Lung (tissue), 12 donors: ENCODE measurements around the gene TAOK2. TPM values are rescaled to one million over a fixed set of nuclear protein-coding genes. Genes with fewer than 3 reads are reported as not detected.

ENCODE experiments used
- ATAC-seq: fragments of 200-7000 bp; cut with Tn5 transposase; one replicate; pipeline ENCODE4 v1.9.1; 2020; ENCODE audit warnings: moderate number of reproducible peaks; ENCODE audit not compliant: insufficient read depth, low FRiP score
- DNase-seq, 3 donors: peaks; one replicate each; pipeline ENCODE4 v3.0.0-alpha.2; 2013 to 2017
- H3K27ac ChIP-seq, 2 donors: one replicate each; pipeline ENCODE4 v1.5.1; 2013; ENCODE audit warnings: mild to moderate bottlenecking in 2 of 2, moderate library complexity in 2 of 2, control low read depth in 1 of 2, inconsistent platforms in 1 of 2, low read depth in 1 of 2, low read length in 1 of 2
- H3K27me3 ChIP-seq, 3 donors: one replicate each; pipeline ENCODE4 v1.5.1; 2013; ENCODE audit warnings: low read length in 2 of 3; ENCODE audit not compliant: control insufficient read depth in 3 of 3, insufficient read depth in 3 of 3
- H3K36me3 ChIP-seq, 4 donors: one replicate each; pipeline ENCODE4 v1.5.1; 2013; ENCODE audit warnings: low read length in 4 of 4, mild to moderate bottlenecking in 1 of 4, moderate library complexity in 1 of 4; ENCODE audit not compliant: control insufficient read depth in 4 of 4, insufficient read depth in 4 of 4
- H3K4me1 ChIP-seq, 5 donors: one replicate each; pipeline ENCODE4 v1.5.1; 2013; ENCODE audit warnings: low read length in 5 of 5, mild to moderate bottlenecking in 2 of 5, moderate library complexity in 1 of 5; ENCODE audit not compliant: control insufficient read depth in 5 of 5, insufficient read depth in 5 of 5
- H3K4me3 ChIP-seq: one replicate; pipeline ENCODE4 v1.5.1; 2013; ENCODE audit warnings: mild to moderate bottlenecking, control low read depth, moderate library complexity
- H3K9ac ChIP-seq, 2 donors: one replicate each; pipeline ENCODE4 v1.5.1; 2013; ENCODE audit warnings: low read length in 2 of 2, control low read depth in 1 of 2; ENCODE audit not compliant: insufficient read depth in 1 of 2
- H3K9me3 ChIP-seq, 4 donors: one replicate each; pipeline ENCODE4 v1.5.1; 2013; ENCODE audit warnings: low read length in 3 of 4, mild to moderate bottlenecking in 1 of 4, moderate library complexity in 1 of 4; ENCODE audit not compliant: control insufficient read depth in 4 of 4, insufficient read depth in 3 of 4
- CTCF ChIP-seq: IDR thresholded peaks from 2 replicates; pipeline ENCODE4 v1.5.1; 2012; ENCODE audit warnings: mild to moderate bottlenecking; ENCODE audit errors: control extremely low read depth, extremely low read depth
- WGBS, 2 donors: extraction: QIAGEN DNeasy Blood & Tissue Kit; methylation state at CpG; one replicate each; pipeline ENCODE4 v1.1.7; 2013; 5-methylcytosine and 5-hydroxymethylcytosine counted together
- polyA plus RNA-seq, 2 donors: library from polyadenylated mRNA; stranded (reverse); fragments of 200-250 nt; gene quantifications; one replicate each; pipeline ENCODE4 v1.2.1, GENCODE V29; 2013
- total RNA-seq, 2 donors: library from RNA; depleted of rRNA in 1 of 2; stranded (reverse); fragments of >200 nt in 1 of 2; gene quantifications; one replicate each; pipeline ENCODE4 v1.2.1, GENCODE V29; 2014 to 2021
- donor health status: control.
- donor health status: control.
- donor health status: Bipolar disorder and iron deficiency.
- donor health status: healthy.
- donor health status: DM: yes; HTN: yes; CAD: no.

The TAOK2 gene
- total and polyA plus RNA-seq, 4 donors, result 33.8 to 71.8 (median 55.4) TPM

- Histone ChIP-seq H3K9ac (no peak overlapping the region), H3K4me3 (no peak overlapping the region), H3K27ac (peak overlapping the region in 1 of 2 donors; percentile 49), H3K9me3 (peaks cover 0 to 2% (median 0%) of the 10 kb centered on the region in 4 donors), H3K36me3 (peaks cover 18 to 55% (median 46%) of the 10 kb centered on the region in 4 donors), H3K27me3 (no peaks in the 10 kb centered on the region), H3K4me1 (peaks cover 14 to 31% (median 21%) of the 10 kb centered on the region in 5 donors)
- TF ChIP-seq CTCF, result no peak
- ATAC-seq (no peak), DNase-seq (no peak)
- 93 to 96% methylated on average over 9 of the region's 9 CpGs for WGBS, 2 donors
Observed at GRCh38 chr16:29978081-29978480, 4.4 kb downstream of the TAOK2 start.

- ATAC-seq, result no peak
- Histone ChIP-seq H3K9ac (no peak overlapping the region), H3K27me3 (no peaks in the 10 kb centered on the region), H3K36me3 (peaks cover 19 to 60% (median 52%) of the 10 kb centered on the region in 4 donors), H3K4me3 (no peak overlapping the region), H3K4me1 (peaks cover 14 to 31% (median 19%) of the 10 kb centered on the region in 5 donors), H3K9me3 (no peaks in the 10 kb centered on the region), H3K27ac (peak overlapping the region in 1 of 2 donors; percentile 49)
- 86 to 88% methylated on average over 9 of the region's 9 CpGs for WGBS, 2 donors
- no peak for TF ChIP-seq CTCF
- DNase-seq, result no peak
Observed at GRCh38 chr16:29978564-29979270, 5.0 kb downstream of the TAOK2 start.

DNA sequence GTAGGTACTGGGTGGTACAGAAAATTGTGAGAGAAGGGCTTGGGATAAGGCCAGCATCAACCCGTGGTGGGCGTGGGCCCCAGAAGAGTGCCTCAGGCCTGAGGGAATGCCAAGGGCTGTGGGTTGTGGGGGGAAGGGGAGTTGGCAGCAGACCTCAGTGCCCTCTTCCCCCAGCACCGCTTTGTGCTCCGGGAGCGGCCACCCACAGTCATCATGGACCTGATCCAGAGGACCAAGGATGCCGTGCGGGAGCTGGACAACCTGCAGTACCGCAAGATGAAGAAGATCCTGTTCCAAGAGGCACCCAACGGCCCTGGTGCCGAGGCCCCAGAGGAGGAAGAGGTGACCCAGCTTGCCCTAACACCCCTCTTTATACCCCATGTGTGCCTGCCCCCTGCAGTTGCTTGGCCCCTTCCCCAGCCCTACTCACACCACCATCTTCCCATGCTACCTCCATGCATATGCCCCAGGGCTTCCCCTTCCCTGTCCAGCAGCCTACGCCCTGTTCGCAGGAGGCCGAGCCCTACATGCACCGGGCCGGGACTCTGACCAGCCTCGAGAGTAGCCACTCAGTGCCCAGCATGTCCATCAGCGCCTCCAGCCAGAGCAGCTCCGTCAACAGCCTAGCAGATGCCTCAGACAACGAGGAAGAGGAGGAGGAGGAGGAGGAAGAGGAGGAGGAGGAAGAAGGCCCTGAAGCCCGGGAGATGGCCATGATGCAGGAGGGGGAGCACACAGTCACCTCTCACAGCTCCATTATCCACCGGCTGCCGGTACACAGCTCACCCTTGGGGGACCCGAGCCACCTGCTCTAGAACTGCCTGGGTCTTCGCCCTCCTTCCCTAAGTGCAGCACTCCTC lies 9.1 kb downstream of the TAOK2 start:
- H3K36me3 ChIP-seq, result peaks cover 39 to 86% (median 80%) of the 10 kb centered on the region in 4 donors
- H3K4me3 ChIP-seq, result no peak overlapping the region
- no peak for TF ChIP-seq CTCF
- 85 to 86% methylated on average over 23 to 24 of the region's 24 CpGs for WGBS, 2 donors
- no peaks in the 10 kb centered on the region for H3K27me3 ChIP-seq
- H3K9ac ChIP-seq, result no peak overlapping the region
- no peak overlapping the region for H3K27ac ChIP-seq
- DNase-seq (no peak), ATAC-seq (no peak)
- peaks cover 0 to 15% (median 0%) of the 10 kb centered on the region in 5 donors for H3K4me1 ChIP-seq
- no peaks in the 10 kb centered on the region for H3K9me3 ChIP-seq
